ENCODE data around the gene CREBL2. TPM values are rescaled to one million over a fixed set of nuclear protein-coding genes. Genes with fewer than 3 reads are reported as not detected.
"Not testable (repeated sequence)": the region's sequence is repeated elsewhere in the genome, so short reads cannot be mapped to it uniquely, and the experiment has no call there.

CREBL2 gene
- total RNA-seq, 3 donors from 2014 or later = 55.7 to 87.4 (median 84.2) TPM

DNA sequence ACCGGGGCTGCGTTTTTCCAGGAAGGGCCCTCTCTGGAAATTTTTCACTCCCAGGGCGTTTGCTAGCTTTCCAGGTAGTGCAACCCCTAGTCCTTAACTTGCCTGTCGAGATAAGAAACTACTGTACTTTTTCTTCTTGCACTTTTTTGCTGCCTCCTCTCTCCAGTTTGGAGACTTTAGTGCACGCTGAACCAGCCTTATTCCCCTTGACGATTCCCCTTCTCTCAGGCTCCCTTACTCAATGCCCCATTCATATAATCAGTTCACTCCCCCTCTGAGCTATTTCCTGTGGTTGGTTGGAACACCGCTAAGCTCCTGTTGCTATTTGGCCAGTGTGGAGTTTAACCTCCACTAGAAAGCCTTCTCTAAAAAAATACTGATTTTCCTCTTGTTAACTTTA lies 682 bp downstream of the CREBL2 start:
- Histone ChIP-seq H3K4me3 (peak overlapping the region; percentile 69 to 83 (median 77)), H3K4me1 (peaks cover 0 to 11% of the 10 kb centered on the region in 2 donors), H3K9me3 (no peaks in the 10 kb centered on the region), H3K27me3 (no peaks in the 10 kb centered on the region), H3K27ac (peak overlapping the region; percentile 98), H3K36me3 (no peaks in the 10 kb centered on the region)
- TF ChIP-seq POLR2A (IDR thresholded peaks at IDR 0.05) (no peak), POLR2AphosphoS5 (IDR thresholded peaks at IDR 0.05) (no peak)
- TF ChIP-seq, protein P1, sequence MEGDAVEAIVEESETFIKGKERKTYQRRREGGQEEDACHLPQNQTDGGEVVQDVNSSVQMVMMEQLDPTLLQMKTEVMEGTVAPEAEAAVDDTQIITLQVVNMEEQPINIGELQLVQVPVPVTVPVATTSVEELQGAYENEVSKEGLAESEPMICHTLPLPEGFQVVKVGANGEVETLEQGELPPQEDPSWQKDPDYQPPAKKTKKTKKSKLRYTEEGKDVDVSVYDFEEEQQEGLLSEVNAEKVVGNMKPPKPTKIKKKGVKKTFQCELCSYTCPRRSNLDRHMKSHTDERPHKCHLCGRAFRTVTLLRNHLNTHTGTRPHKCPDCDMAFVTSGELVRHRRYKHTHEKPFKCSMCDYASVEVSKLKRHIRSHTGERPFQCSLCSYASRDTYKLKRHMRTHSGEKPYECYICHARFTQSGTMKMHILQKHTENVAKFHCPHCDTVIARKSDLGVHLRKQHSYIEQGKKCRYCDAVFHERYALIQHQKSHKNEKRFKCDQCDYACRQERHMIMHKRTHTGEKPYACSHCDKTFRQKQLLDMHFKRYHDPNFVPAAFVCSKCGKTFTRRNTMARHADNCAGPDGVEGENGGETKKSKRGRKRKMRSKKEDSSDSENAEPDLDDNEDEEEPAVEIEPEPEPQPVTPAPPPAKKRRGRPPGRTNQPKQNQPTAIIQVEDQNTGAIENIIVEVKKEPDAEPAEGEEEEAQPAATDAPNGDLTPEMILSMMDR (IDR thresholded peaks at IDR 0.05) = no peak
- DNase-seq (ENCODE audit: low spot score in 2 of 2) = no peak
- intact Hi-C loops (cut with DNase I; ENCODE audit: low total_unique reads) = loop anchor here (2.0 kb wide), 1 partner anchor 18 kb away; no protein-coding TSS in a partner anchor

DNA sequence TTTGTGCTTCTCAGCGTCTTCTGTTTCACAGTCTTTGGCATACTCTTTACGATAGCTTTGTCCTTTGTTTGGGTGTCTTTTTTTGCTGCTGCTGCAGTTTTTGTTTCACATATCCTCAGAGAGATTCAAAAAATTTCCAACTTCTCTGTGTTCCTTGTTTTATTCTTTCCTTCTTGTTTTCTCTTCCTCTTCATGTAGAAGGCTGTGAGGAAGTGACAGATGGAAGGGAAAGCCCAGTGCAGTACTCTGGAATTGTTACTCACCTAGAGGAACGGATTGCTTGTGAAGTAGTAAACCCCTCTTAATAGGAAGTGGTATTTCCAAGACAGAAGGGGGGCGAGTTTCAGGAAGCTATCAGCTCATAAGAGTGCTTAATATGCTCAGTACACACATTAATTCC lies 1.7 kb downstream of the CREBL2 start:
- no peaks in the 10 kb centered on the region for H3K9me3 ChIP-seq

DNA sequence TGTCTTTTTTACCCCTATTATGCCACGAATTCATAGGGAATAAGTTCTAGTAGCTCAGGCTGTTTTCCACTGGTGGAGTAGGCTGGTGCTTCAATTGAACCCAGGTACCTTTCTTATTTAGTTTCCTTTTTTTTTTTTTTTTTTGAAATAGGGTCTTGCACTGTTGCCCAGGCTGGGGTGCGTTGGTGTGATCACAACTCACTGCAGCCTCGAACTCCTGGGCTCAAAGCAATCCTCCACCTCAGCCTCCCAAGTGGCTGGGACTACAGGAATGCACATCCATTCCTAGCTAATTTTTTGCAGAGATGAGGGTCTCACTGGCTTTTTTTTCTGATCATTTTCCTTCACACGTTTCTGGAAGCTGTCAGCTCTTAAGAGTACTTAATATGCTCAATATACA lies 2.7 kb downstream of the CREBL2 start:
- Histone ChIP-seq H3K4me1 (peaks cover 0 to 11% of the 10 kb centered on the region in 2 donors), H3K9me3 (no peaks in the 10 kb centered on the region), H3K4me3 (no peak overlapping the region), H3K36me3 (no peaks in the 10 kb centered on the region), H3K27me3 (no peaks in the 10 kb centered on the region), H3K27ac (no peak overlapping the region)
- intact Hi-C loops (cut with DNase I; ENCODE audit: low total_unique reads) = no loop called here
- DNase-seq (ENCODE audit: low spot score in 2 of 2) = no peak
- TF ChIP-seq, protein P1 (IDR thresholded peaks at IDR 0.05) = no peak
- TF ChIP-seq POLR2A (IDR thresholded peaks at IDR 0.05) (no peak), POLR2AphosphoS5 (IDR thresholded peaks at IDR 0.05) (no peak)

More for the DNA sequence above, 1.7 kb downstream of the CREBL2 start:
- DNase-seq (ENCODE audit: low spot score in 2 of 2) = no peak
- Histone ChIP-seq H3K27me3 (no peaks in the 10 kb centered on the region), H3K27ac (peak overlapping the region; percentile 53 to 98), H3K4me3 (peak overlapping the region in 2 of 3 donors; percentile 77 to 83), H3K36me3 (no peaks in the 10 kb centered on the region), H3K4me1 (peaks cover 0 to 11% of the 10 kb centered on the region in 2 donors)
- intact Hi-C loops (cut with DNase I; ENCODE audit: low total_unique reads) = loop anchor here (2.0 kb wide), 1 partner anchor 17 kb away; no protein-coding TSS in a partner anchor
- TF ChIP-seq POLR2AphosphoS5 (IDR thresholded peaks at IDR 0.05) (no peak), POLR2A (IDR thresholded peaks at IDR 0.05) (no peak)
- TF ChIP-seq, protein P1 (IDR thresholded peaks at IDR 0.05) = no peak

DNA sequence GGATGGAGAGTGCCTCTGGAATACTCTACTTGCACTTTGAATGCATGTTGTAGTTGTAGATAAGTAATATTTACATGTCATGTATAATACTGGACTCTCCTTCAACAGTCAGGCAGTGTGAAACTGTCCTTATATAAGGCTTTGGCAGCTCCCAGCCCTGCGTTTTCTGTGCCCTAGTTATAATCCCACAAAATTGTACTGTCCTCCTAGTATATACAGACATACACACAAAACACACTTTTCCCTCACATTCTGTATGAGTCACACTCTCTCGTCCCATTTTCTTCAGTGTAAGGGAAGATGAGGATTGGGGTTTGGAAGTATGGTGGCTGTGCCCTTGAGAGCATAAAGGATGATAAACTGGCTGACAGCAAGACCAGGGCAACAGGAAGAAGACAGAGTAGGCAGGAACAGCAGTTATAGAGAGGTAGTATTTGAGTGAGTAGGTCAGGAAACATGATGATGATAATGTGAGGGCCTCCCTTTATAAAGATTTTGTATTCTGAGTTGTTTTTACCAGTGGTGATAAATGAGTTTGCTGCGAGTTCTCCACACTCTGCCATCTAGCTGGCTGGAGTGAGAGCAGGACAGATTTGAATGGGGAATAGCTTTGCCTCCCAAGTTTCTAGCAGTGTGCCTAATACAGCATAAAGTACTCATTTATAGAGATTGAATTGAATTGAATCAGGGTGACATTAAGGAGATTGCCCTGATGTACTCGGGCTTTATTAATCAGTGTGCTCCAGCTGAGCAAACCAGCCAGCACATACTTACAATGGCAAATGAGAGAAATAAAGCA lies 5.0 kb downstream of the CREBL2 start:
- H3K4me1 ChIP-seq = peaks cover 0 to 11% of the 10 kb centered on the region in 2 donors
- H3K27ac ChIP-seq = no peak overlapping the region
- intact Hi-C loops (cut with DNase I; ENCODE audit: low total_unique reads) = no loop called here
- H3K36me3 ChIP-seq = no peaks in the 10 kb centered on the region
- no peak overlapping the region for H3K4me3 ChIP-seq
- TF ChIP-seq POLR2A (IDR thresholded peaks at IDR 0.05) (no peak), POLR2AphosphoS5 (IDR thresholded peaks at IDR 0.05) (no peak)
- TF ChIP-seq, protein P1 (IDR thresholded peaks at IDR 0.05) = no peak
- H3K9me3 ChIP-seq = no peaks in the 10 kb centered on the region
- H3K27me3 ChIP-seq = no peaks in the 10 kb centered on the region
- no peak for DNase-seq (ENCODE audit: low spot score in 2 of 2)

DNA sequence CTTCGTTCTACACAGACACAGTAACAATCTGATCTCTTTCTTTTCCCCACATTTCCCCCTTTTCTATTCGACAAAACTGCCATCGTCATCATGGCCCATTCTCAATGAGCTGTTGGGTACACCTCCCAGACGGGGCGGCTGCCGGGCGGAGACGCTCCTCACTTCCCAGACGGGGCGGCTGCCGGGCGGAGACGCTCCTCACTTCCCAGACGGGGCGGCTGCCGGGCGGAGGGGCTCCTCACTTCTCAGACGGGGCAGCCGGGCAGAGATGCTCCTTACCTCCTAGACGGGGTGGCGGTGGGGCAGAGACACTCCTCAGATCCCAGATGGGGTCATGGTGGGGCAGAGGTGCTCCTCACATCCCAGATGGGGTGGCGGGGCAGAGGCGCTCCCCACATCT lies 6.4 kb downstream of the CREBL2 start:
- H3K27me3 ChIP-seq; H3K9me3 ChIP-seq; intact Hi-C loops (cut with DNase I; ENCODE audit: low total_unique reads); H3K4me1 ChIP-seq; DNase-seq (ENCODE audit: low spot score in 2 of 2); H3K36me3 ChIP-seq; H3K27ac ChIP-seq; H3K4me3 ChIP-seq: not testable (repeated sequence)

All from breast epithelium (tissue), 4 donors.